ENCODE measurements around the gene PARD3B.

PARD3B gene

DNA sequence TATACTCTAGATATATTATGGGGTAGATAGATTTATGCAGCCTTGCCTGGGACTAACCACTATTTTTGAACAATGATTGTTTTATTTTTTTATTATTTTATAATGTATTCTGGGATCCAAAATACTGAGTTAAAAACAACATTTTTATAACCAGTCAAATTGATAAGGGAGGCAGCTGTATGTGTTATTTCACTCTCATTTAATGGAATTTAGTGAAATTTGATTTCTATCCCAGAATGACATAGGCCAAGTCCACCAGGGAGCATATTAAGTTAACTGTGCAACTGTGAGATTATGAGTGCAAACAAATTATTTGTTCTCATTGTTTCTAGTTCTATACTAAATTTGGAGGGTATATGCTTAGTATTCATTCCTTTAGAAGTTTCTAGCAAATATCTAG, 583.5 kb downstream of the PARD3B start:
- ChIA-PET POLR2A (no interaction called here), CTCF (no interaction called here)

GRCh38 chr2:205129531-205129930, 584.3 kb downstream of the PARD3B start:
- POLR2A ChIA-PET, result no interaction called here
- CTCF ChIA-PET, result no interaction called here
- TF ChIP-seq L3MBTL2 (conservative IDR thresholded peaks at IDR 0.05) (no peak), BHLHE40 (IDR thresholded peaks at IDR 0.05; ENCODE audit: borderline replicate concordance) (no peak), ELF4 (IDR thresholded peaks at IDR 0.05) (no peak), FOXK2 (IDR thresholded peaks at IDR 0.05) (no peak), ZNF384 (IDR thresholded peaks at IDR 0.05) (no peak), ARNT (IDR thresholded peaks at IDR 0.05) (no peak), NFRKB (IDR thresholded peaks at IDR 0.05) (no peak), TARDBP (IDR thresholded peaks at IDR 0.05) (no peak), HDGF (IDR thresholded peaks at IDR 0.05; ENCODE audit: borderline replicate concordance) (no peak), FOXA1 (IDR thresholded peaks at IDR 0.05) (no peak), FOXM1 (IDR thresholded peaks at IDR 0.05; ENCODE audit: borderline replicate concordance) (no peak), SUZ12 (IDR thresholded peaks at IDR 0.05) (no peak), LEF1 (IDR thresholded peaks at IDR 0.05; ENCODE audit: borderline replicate concordance) (no peak), CTBP1 (IDR thresholded peaks at IDR 0.05; ENCODE audit: borderline replicate concordance) (no peak), SP1 (IDR thresholded peaks at IDR 0.05) (no peak)
- TF ChIP-seq, protein P1, sequence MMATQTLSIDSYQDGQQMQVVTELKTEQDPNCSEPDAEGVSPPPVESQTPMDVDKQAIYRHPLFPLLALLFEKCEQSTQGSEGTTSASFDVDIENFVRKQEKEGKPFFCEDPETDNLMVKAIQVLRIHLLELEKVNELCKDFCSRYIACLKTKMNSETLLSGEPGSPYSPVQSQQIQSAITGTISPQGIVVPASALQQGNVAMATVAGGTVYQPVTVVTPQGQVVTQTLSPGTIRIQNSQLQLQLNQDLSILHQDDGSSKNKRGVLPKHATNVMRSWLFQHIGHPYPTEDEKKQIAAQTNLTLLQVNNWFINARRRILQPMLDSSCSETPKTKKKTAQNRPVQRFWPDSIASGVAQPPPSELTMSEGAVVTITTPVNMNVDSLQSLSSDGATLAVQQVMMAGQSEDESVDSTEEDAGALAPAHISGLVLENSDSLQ (IDR thresholded peaks at IDR 0.05), result no peak
- DNase-seq (ENCODE audit: extremely low spot score), result no peak

More for the DNA sequence above, 583.5 kb downstream of the PARD3B start:
- no peak for DNase-seq (ENCODE audit: extremely low spot score)
- TF ChIP-seq CTBP1 (IDR thresholded peaks at IDR 0.05; ENCODE audit: borderline replicate concordance), result no peak
- no peak for TF ChIP-seq SP1 (IDR thresholded peaks at IDR 0.05)
- no peak for TF ChIP-seq NFRKB (IDR thresholded peaks at IDR 0.05)
- TF ChIP-seq FOXK2 (IDR thresholded peaks at IDR 0.05), result no peak
- TF ChIP-seq BHLHE40 (IDR thresholded peaks at IDR 0.05; ENCODE audit: borderline replicate concordance), result no peak
- no peak for TF ChIP-seq L3MBTL2 (conservative IDR thresholded peaks at IDR 0.05)
- TF ChIP-seq, protein P1 (IDR thresholded peaks at IDR 0.05), result no peak
- TF ChIP-seq ARNT (IDR thresholded peaks at IDR 0.05), result no peak
- TF ChIP-seq SUZ12 (IDR thresholded peaks at IDR 0.05), result no peak
- no peak for TF ChIP-seq FOXA1 (IDR thresholded peaks at IDR 0.05)
- TF ChIP-seq TARDBP (IDR thresholded peaks at IDR 0.05), result no peak

DNA sequence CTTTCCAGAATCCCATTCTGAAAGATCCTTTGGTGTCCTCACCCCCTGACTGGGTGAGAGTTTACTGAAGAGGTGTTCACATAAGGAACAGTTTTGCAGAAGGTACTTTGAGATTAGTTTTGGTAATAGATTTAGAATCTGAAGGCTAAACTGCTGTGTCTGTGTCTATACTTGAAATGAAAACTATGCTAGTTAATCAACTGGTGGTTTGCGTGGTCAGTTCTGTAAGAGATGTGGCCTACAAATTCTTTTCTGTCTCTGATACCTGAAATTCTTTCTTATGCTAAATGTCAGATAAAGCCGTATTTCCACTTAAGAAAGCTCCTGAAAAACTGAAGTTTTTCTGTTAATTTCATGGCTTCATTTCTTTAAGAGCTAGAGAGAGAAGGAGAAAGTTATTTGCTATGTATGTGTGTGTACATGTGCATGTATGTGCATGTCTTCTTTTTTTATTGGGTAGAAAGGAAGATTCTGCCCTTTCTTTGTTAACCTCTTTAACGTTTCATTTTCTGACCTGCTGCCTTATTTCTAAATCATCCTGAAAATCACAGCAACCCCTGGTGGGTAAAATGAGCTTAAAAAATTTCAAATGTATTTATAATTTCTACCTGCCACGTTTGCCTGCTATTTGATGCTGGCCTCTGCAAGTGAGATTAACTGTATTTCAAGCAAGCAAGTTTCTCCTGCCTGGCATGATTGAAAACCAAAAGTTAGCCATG, 585.0 kb downstream of the PARD3B start:
- ChIA-PET POLR2A (no interaction called here), CTCF (interaction anchor here (0.6 kb wide), 1 partner anchor 317 kb away, joined by 3 read pairs; no protein-coding TSS in a partner anchor)
- no peak for DNase-seq (ENCODE audit: extremely low spot score)
- TF ChIP-seq LEF1 (IDR thresholded peaks at IDR 0.05; ENCODE audit: borderline replicate concordance), result no peak
- TF ChIP-seq FOXA1 (IDR thresholded peaks at IDR 0.05), result no peak
- TF ChIP-seq HDGF (IDR thresholded peaks at IDR 0.05; ENCODE audit: borderline replicate concordance), result no peak
- no peak for TF ChIP-seq CTBP1 (IDR thresholded peaks at IDR 0.05; ENCODE audit: borderline replicate concordance)
- TF ChIP-seq SUZ12 (IDR thresholded peaks at IDR 0.05), result no peak
- no peak for TF ChIP-seq FOXM1 (IDR thresholded peaks at IDR 0.05; ENCODE audit: borderline replicate concordance)
- TF ChIP-seq NFRKB (IDR thresholded peaks at IDR 0.05), result no peak
- TF ChIP-seq L3MBTL2 (conservative IDR thresholded peaks at IDR 0.05), result no peak
- no peak for TF ChIP-seq FOXK2 (IDR thresholded peaks at IDR 0.05)
- no peak for TF ChIP-seq SP1 (IDR thresholded peaks at IDR 0.05)
- TF ChIP-seq, protein P1 (IDR thresholded peaks at IDR 0.05), result no peak
- no peak for TF ChIP-seq ARNT (IDR thresholded peaks at IDR 0.05)

DNA sequence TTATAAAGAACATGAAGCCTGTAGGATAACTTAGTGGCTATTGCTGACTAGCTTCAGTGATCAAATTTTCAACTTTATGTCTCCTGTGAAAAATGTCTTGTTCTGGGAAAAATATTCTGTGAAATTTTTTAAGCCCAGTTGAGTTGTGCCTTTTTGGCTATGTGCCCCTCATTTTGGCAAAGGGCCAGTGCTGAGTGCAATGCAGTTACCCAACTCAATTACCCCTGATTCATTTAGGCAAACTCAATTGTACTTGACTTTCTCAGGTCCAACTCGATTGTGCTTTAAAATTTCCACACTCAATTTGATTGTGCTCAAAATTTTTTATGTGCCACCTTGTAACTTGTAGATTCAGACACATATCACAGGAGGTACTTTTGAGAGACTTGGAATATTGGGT, 588.3 kb downstream of the PARD3B start:
- DNase-seq (ENCODE audit: extremely low spot score), result no peak
- ChIA-PET CTCF (no interaction called here), POLR2A (no interaction called here)
- TF ChIP-seq ELF4 (IDR thresholded peaks at IDR 0.05) (no peak), BHLHE40 (IDR thresholded peaks at IDR 0.05; ENCODE audit: borderline replicate concordance) (no peak), ARNT (IDR thresholded peaks at IDR 0.05) (no peak), L3MBTL2 (conservative IDR thresholded peaks at IDR 0.05) (no peak), SUZ12 (IDR thresholded peaks at IDR 0.05) (no peak), LEF1 (IDR thresholded peaks at IDR 0.05; ENCODE audit: borderline replicate concordance) (no peak), TARDBP (IDR thresholded peaks at IDR 0.05) (no peak), HDGF (IDR thresholded peaks at IDR 0.05; ENCODE audit: borderline replicate concordance) (no peak), FOXM1 (IDR thresholded peaks at IDR 0.05; ENCODE audit: borderline replicate concordance) (no peak), CTBP1 (IDR thresholded peaks at IDR 0.05; ENCODE audit: borderline replicate concordance) (no peak)

DNA sequence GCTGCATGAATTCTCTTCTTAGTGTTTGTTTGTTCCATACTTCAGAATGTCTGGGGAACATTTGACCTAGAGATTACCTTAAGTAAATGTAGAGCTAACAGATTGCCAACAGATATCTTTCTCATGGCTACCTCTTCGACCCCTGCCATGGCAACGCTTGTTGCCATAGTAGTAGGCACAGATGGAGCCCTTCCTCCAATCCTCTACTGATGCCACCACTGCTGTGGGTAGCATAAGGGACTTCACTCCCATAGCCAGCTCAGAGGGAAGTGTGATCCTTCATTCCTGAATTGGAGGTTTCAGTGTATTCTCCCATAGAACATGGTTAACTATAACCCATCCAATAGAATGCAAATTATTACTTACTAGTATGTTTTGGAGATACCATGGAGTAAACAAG, 593.5 kb downstream of the PARD3B start:
- DNase-seq (ENCODE audit: extremely low spot score), result no peak
- ChIA-PET CTCF (no interaction called here), POLR2A (no interaction called here)
- TF ChIP-seq, protein P1 (IDR thresholded peaks at IDR 0.05), result no peak
- no peak for TF ChIP-seq BHLHE40 (IDR thresholded peaks at IDR 0.05; ENCODE audit: borderline replicate concordance)
- TF ChIP-seq FOXA1 (IDR thresholded peaks at IDR 0.05), result no peak
- TF ChIP-seq NFRKB (IDR thresholded peaks at IDR 0.05), result no peak
- no peak for TF ChIP-seq LEF1 (IDR thresholded peaks at IDR 0.05; ENCODE audit: borderline replicate concordance)
- no peak for TF ChIP-seq FOXM1 (IDR thresholded peaks at IDR 0.05; ENCODE audit: borderline replicate concordance)
- TF ChIP-seq SUZ12 (IDR thresholded peaks at IDR 0.05), result no peak
- TF ChIP-seq FOXK2 (IDR thresholded peaks at IDR 0.05), result no peak
- no peak for TF ChIP-seq SP1 (IDR thresholded peaks at IDR 0.05)
- no peak for TF ChIP-seq CTBP1 (IDR thresholded peaks at IDR 0.05; ENCODE audit: borderline replicate concordance)
